ENCODE data around the gene F2R. TPM values are rescaled to one million over a fixed set of nuclear protein-coding genes. Genes with fewer than 3 reads are reported as not detected.

The F2R gene
- total and polyA plus RNA-seq, 2 of the 8 experiments (the other 6 are each of a cell fraction or from before 2014, with no cell fraction given): 23.8 to 29.1 TPM

- Histone ChIP-seq H3K27me3 (replicated peaks in 1 of 4; ENCODE audit: control insufficient read depth in 3 of 4, extremely low read depth in 1 of 4, insufficient read depth in 3 of 4, low read length in 3 of 4) (peaks cover 5 to 19% (median 14%) of the 10 kb centered on the region in 4 experiments), H4K8ac (ENCODE audit: extremely low read depth, insufficient read depth, low read length) (no peak overlapping the region), H4K20me1 (replicated peaks in 1 of 2; ENCODE audit: control insufficient read depth in 1 of 2, insufficient read depth in 2 of 2, low read length in 2 of 2) (peaks cover 2 to 4% of the 10 kb centered on the region in 2 experiments), H3K36me3 (ENCODE audit: control insufficient read depth in 2 of 4, insufficient read depth in 4 of 4, low read length in 3 of 4) (no peaks in the 10 kb centered on the region), H3K14ac (ENCODE audit: insufficient read length) (no peak overlapping the region), H3K4me2 (ENCODE audit: insufficient read depth in 1 of 2, low read depth in 2 of 2, low read length in 2 of 2) (peak overlapping the region; percentile 81 to 84), H3K4me3 (ENCODE audit: extremely low read depth in 1 of 4, insufficient read depth in 2 of 4, low read depth in 3 of 4, low read length in 4 of 4) (peak overlapping the region; percentile 60 to 88 (median 85); a peak in 6 of 8 replicates), H2AK5ac (ENCODE audit: low read depth, low read length) (no peak overlapping the region), H3K79me2 (ENCODE audit: control insufficient read depth in 1 of 2, insufficient read depth in 2 of 2, low read length in 2 of 2) (peaks cover 6 to 43% of the 10 kb centered on the region in 2 experiments), H2BK5ac (ENCODE audit: low read depth, low read length) (no peak overlapping the region), H3K4me1 (replicated peaks in 1 of 4; ENCODE audit: control insufficient read depth in 3 of 4, insufficient read depth in 4 of 4, low read length in 3 of 4) (peaks cover 0 to 2% (median 0%) of the 10 kb centered on the region in 4 experiments; a peak in 2 of 7 replicates), H3K9me3 (ENCODE audit: insufficient read depth in 2 of 2, low read depth in 1 of 2, low read length in 1 of 2) (no peaks in the 10 kb centered on the region), H2BK120ac (replicated peaks; ENCODE audit: low read depth, low read length) (no peak overlapping the region), H3K56ac (replicated peaks; ENCODE audit: insufficient read length, low read depth, low read length) (no peak overlapping the region), H2BK12ac (ENCODE audit: low read depth, low read length) (no peak overlapping the region), H3K23ac (ENCODE audit: insufficient read length) (no peak overlapping the region), H3K4ac (replicated peaks; ENCODE audit: insufficient read length, low read depth, low read length) (no peak overlapping the region), H3K27ac (ENCODE audit: low read depth, low read length) (no peak overlapping the region), H3K9ac (replicated peaks in 1 of 4; ENCODE audit: extremely low read depth in 1 of 4, low read depth in 3 of 4, low read length in 3 of 4) (peak overlapping the region in 1 of 4 experiments; percentile 20; a peak in 1 of 7 replicates), H2AFZ (ENCODE audit: low read length) (no peak overlapping the region), H4K91ac (replicated peaks; ENCODE audit: insufficient read length, low read length) (no peak overlapping the region), H4K5ac (ENCODE audit: insufficient read length, low read depth, low read length) (no peak overlapping the region), H3K23me2 (ENCODE audit: low read depth, low read length) (peaks cover 13% of the 10 kb centered on the region; the same call in 1 of the 2 replicates), H3K79me1 (ENCODE audit: low read depth, low read length) (peaks cover 7% of the 10 kb centered on the region; the same call in 1 of the 2 replicates), H3K18ac (ENCODE audit: extremely low read depth, low read length) (no peak overlapping the region), H2BK20ac (ENCODE audit: low read length) (no peak overlapping the region), H2BK15ac (ENCODE audit: low read length) (no peak overlapping the region)
- no peak for FAIRE-seq
- CTCF ChIA-PET (ENCODE audit: partially characterized antibody): interaction anchor here (0.6 to 3.3 kb wide), 6 partner anchors 30 to 116 kb away, joined by 3 to 24 read pairs (median 3); partner anchors contain the start of gene F2RL1
- POLR2A ChIA-PET (ENCODE audit: partially characterized antibody): interaction anchor here (0.7 to 1.8 kb wide), 3 partner anchors 9 to 57 kb away, joined by 3 to 5 read pairs (median 3); no protein-coding TSS in a partner anchor
- 88% methylated on average over 11 of the region's 11 CpGs; no CpG with 5 or more reads in 1 of the 2 experiments for WGBS, 2 experiments (ENCODE audit: extremely low coverage in 1 of 2, insufficient coverage in 1 of 2, insufficient read length in 1 of 2, insufficient replicate concordance in 2 of 2, low coverage in 1 of 2, low lambda C conversion rate in 2 of 2, missing lambda C conversion rate in 1 of 2)
- DNase-seq (ENCODE audit: low read depth in 1 of 2, low spot score in 2 of 2): no peak
- TF ChIP-seq SIRT6 (IDR thresholded peaks at IDR 0.05; ENCODE audit: low read length): no peak
- no peak for TF ChIP-seq RAD21 (IDR thresholded peaks at IDR 0.05 in 1 of 2, conservative IDR thresholded peaks at IDR 0.05 in 1 of 2; ENCODE audit: low read depth in 2 of 2, low read length in 2 of 2)
- no peak for TF ChIP-seq CEBPB (IDR thresholded peaks at IDR 0.05; ENCODE audit: low read depth, low read length)
- TF ChIP-seq BRCA1 (IDR thresholded peaks at IDR 0.05; ENCODE audit: low read depth, low read length): no peak
- TF ChIP-seq SUZ12 (IDR thresholded peaks at IDR 0.05; ENCODE audit: low read length): no peak
- TF ChIP-seq HDAC2 (IDR thresholded peaks at IDR 0.05; ENCODE audit: borderline replicate concordance in 1 of 2, low read depth in 2 of 2, low read length in 2 of 2): no peak
- no peak for TF ChIP-seq CTBP2 (IDR thresholded peaks at IDR 0.05; ENCODE audit: borderline replicate concordance, insufficient read depth, insufficient read length, low read length)
- TF ChIP-seq CREB1 (IDR thresholded peaks at IDR 0.05): no peak
- TF ChIP-seq NRF1 (IDR thresholded peaks at IDR 0.05; ENCODE audit: low read depth, low read length): no peak
- TF ChIP-seq SP1 (IDR thresholded peaks at IDR 0.05; ENCODE audit: low read depth, low read length): no peak
- no peak for TF ChIP-seq HDAC6 (IDR thresholded peaks at IDR 0.05; ENCODE audit: low read depth, low read length)
These were observed 1.5 kb downstream of the F2R start for GRCh38 chr5:76717222-76718083.

Data from H1 (cell line).